HepG2 (cell line): ENCODE measurements around the gene EEFSEC. TPM values are rescaled to one million over a fixed set of nuclear protein-coding genes. Genes with fewer than 3 reads are reported as not detected.

ENCODE experiments used
- ATAC-seq: fragments of 200-7000 bp; cut with Tn5 transposase; 3 replicates; pipeline ENCODE4 v1.9.1; 2020; ENCODE audit warnings: mild to moderate bottlenecking, moderate library complexity
- BruUV-seq: library from RNA; stranded (reverse); fragments of 400-500 nt; replicated peaks from 2 replicates; lab custom pipeline; 2021; lab: Mats Ljungman, UMichigan
- CTCF ChIA-PET: fragments of 300-600 bp; formaldehyde crosslinking; extraction: SDS; loops from one replicate; lab custom pipeline; 2021; ENCODE audit warnings: low total read pairs, inconsistent platforms, low intra/inter-chr PET ratio; lab: Yijun Ruan, JAX
- POLR2A ChIA-PET: fragments of 350-600 bp; sonication (Branson Sonifier 250); formaldehyde crosslinking; loops from one replicate; lab custom pipeline; 2020; ENCODE audit warnings: antibody characterized with exemption, inconsistent platforms; lab: Yijun Ruan, JAX
- DNase-seq: peaks from one replicate; pipeline ENCODE4 v3.0.0-alpha.2; 2015; ENCODE audit warnings: low spot score
- FAIRE-seq: peaks from 3 replicates; lab custom pipeline; 2011; peaks lifted over from hg19 to GRCh38; lab: Jason Lieb, UNC
- H2AFZ ChIP-seq: one replicate; pipeline ENCODE4 v1.6.1; 2011; ENCODE audit warnings: low read length, inconsistent platforms
- H3K27ac ChIP-seq: fragments of 300-600 bp; 3 replicates; pipeline ENCODE4 v1.8.0; 2011; ENCODE audit warnings: mixed run types, mild to moderate bottlenecking, mixed read lengths, low read length, inconsistent platforms; ENCODE audit not compliant: insufficient read depth; ENCODE audit errors: extremely low read length
- H3K27me3 ChIP-seq, 2 experiments: fragments of 200-600 bp in 1 of 2; 2 replicates in 1 of 2; 3 replicates in 1 of 2; pipeline versions ENCODE4 v1.6.0 to v1.8.0; 2011; ENCODE audit warnings: low read length in 2 of 2, mild to moderate bottlenecking in 2 of 2, moderate library complexity in 2 of 2, inconsistent platforms in 1 of 2; ENCODE audit not compliant: insufficient read depth in 2 of 2, control insufficient read depth in 1 of 2
- H3K36me3 ChIP-seq, 2 experiments: fragments of 200-600 bp in 1 of 2; replicated peaks in 1 of 2; 2 replicates in 1 of 2; 3 replicates in 1 of 2; pipeline versions ENCODE4 v1.5.1 to v1.8.0; 2011; ENCODE audit warnings: low read length in 2 of 2, inconsistent platforms in 1 of 2; ENCODE audit not compliant: insufficient read depth in 2 of 2, control insufficient read depth in 1 of 2
- H3K4me1 ChIP-seq: 2 replicates; pipeline ENCODE4 v1.5.1; 2012; ENCODE audit warnings: low read length, inconsistent platforms; ENCODE audit not compliant: insufficient read depth
- H3K4me2 ChIP-seq: 2 replicates; pipeline ENCODE4 v1.6.0; 2011; ENCODE audit warnings: low read depth, low read length, inconsistent platforms
- H3K4me3 ChIP-seq, 3 experiments: fragments of 200-600 bp in 1 of 3; sonication (generic), shearing (Covaris generic) in 1 of 3; replicated peaks in 1 of 3; 2 replicates each; pipeline ENCODE4 v1.5.1; 2011 to 2016; ENCODE audit warnings: low read length in 3 of 3, inconsistent platforms in 2 of 3, low read depth in 2 of 3, mild to moderate bottlenecking in 2 of 3, control low read depth in 1 of 3, mixed read lengths in 1 of 3; ENCODE audit not compliant: insufficient read depth in 1 of 3
- H3K79me2 ChIP-seq: one replicate; pipeline ENCODE4 v1.6.1; 2011; ENCODE audit warnings: low read length, inconsistent platforms; ENCODE audit not compliant: insufficient read depth
- H3K9ac ChIP-seq: 2 replicates; pipeline ENCODE4 v1.6.0; 2011; ENCODE audit warnings: mild to moderate bottlenecking, low read depth, low read length, inconsistent platforms; ENCODE audit not compliant: insufficient read depth
- H3K9me3 ChIP-seq: 2 replicates; pipeline ENCODE4 v1.5.1; 2012; ENCODE audit warnings: mild to moderate bottlenecking, low read length
- H4K20me1 ChIP-seq: 2 replicates; pipeline ENCODE4 v1.6.0; 2011; ENCODE audit warnings: inconsistent platforms, mild to moderate bottlenecking, low read length, moderate library complexity; ENCODE audit not compliant: insufficient read depth
- BCL3 ChIP-seq: sonication (generic); formaldehyde crosslinking; IDR thresholded peaks from 2 replicates; pipeline ENCODE4 v1.5.1; 2020; ENCODE audit warnings: mild to moderate bottlenecking, missing genetic modification reagents, moderate library complexity
- LBX2 ChIP-seq: sonication (generic); formaldehyde crosslinking; IDR thresholded peaks from 2 replicates; pipeline ENCODE4 v1.5.0; 2020; ENCODE audit warnings: missing genetic modification reagents, mild to moderate bottlenecking, borderline replicate concordance
- MEF2D ChIP-seq: sonication (generic); formaldehyde crosslinking; IDR thresholded peaks from 2 replicates; pipeline ENCODE4 v1.5.1; 2020; ENCODE audit warnings: mild to moderate bottlenecking, missing genetic modification reagents
- TFDP2 ChIP-seq: sonication (generic); formaldehyde crosslinking; IDR thresholded peaks from 2 replicates; pipeline ENCODE4 v1.4.0; 2020; ENCODE audit warnings: missing genetic modification reagents
- ZBTB1 ChIP-seq: sonication (generic); formaldehyde crosslinking; IDR thresholded peaks from 2 replicates; pipeline ENCODE4 v1.4.0; 2020; ENCODE audit warnings: missing genetic modification reagents, borderline replicate concordance
- ZBTB21 ChIP-seq: sonication (generic); formaldehyde crosslinking; IDR thresholded peaks from 2 replicates; pipeline ENCODE4 v1.4.0; 2020; ENCODE audit warnings: missing genetic modification reagents
- ZNF354B ChIP-seq: sonication (generic); formaldehyde crosslinking; IDR thresholded peaks from 2 replicates; pipeline ENCODE4 v1.8.0; 2022; ENCODE audit warnings: mild to moderate bottlenecking, missing genetic modification reagents
- ZSCAN21 ChIP-seq: sonication (generic); formaldehyde crosslinking; IDR thresholded peaks from 2 replicates; pipeline ENCODE4 v1.8.0; 2022; ENCODE audit warnings: mild to moderate bottlenecking, missing genetic modification reagents, moderate library complexity, borderline replicate concordance
- WGBS: methylation state at CpG from one replicate; pipeline ENCODE4 v1.1.6; 2017; ENCODE audit warnings: low lambda C conversion rate; 5-methylcytosine and 5-hydroxymethylcytosine counted together
- in situ Hi-C: cut with HindIII; loops from 2 replicates; pipeline ENCODE4 v1.10.0; 2017; ENCODE audit warnings: low pct_unique_long_range_greater_than_20kb; ENCODE audit not compliant: extremely low pct_ligation_motif_present
- intact Hi-C: fragments of 100-400 bp; cut with micrococcal nuclease; formaldehyde crosslinking; loops from one replicate; pipeline ENCODE4 v1.10.0; 2022; ENCODE audit not compliant: unreplicated experiment
- polyA plus RNA-seq, 8 experiments: library from polyadenylated mRNA; depleted of rRNA in 3 of 8; stranded (reverse) in 7 of 8; unstranded in 1 of 8; fragments of >200 nt; fragmentation: Illumina TruSeq in 4 of 8; extraction: Trizol in 4 of 8; gene quantifications; 2 replicates each; pipeline versions ENCODE4 v1.2.1 to v1.2.3, GENCODE V29; 2011 to 2016; ENCODE audit warnings: low read depth in 4 of 8, missing spikeins in 1 of 8, mixed read lengths in 1 of 8; ENCODE audit not compliant: insufficient read depth in 1 of 8
- total RNA-seq, 5 experiments: library from RNA; depleted of rRNA; stranded (reverse); fragments of >200 nt; fragmentation: Illumina TruSeq; extraction: Trizol; gene quantifications; 2 replicates each; pipeline ENCODE4 v1.2.3, GENCODE V29; 2016; ENCODE audit warnings: low read depth in 1 of 5

Gene EEFSEC
- total and polyA plus RNA-seq, 2 of the 13 experiments (the other 11 are each of a cell fraction or from before 2014, with no cell fraction given), result 6.4 to 24.2 TPM

GRCh38 chr3:128193168-128193567, 39.9 kb downstream of the EEFSEC start (continued):
- TF ChIP-seq BCL3 (no peak), ZBTB21 (CRISPR knock-in tag) (no peak), TFDP2 (CRISPR knock-in tag) (no peak)

- no peak for ATAC-seq
- Histone ChIP-seq H3K4me2 (no peak overlapping the region), H4K20me1 (no peaks in the 10 kb centered on the region; the same call in 1 of the 2 replicates), H3K27me3 (no peaks in the 10 kb centered on the region), H3K36me3 (peaks cover 3 to 13% of the 10 kb centered on the region in 2 experiments; a peak in 2 of 5 replicates), H2AFZ (no peak overlapping the region), H3K9me3 (no peaks in the 10 kb centered on the region), H3K4me1 (peaks cover 32% of the 10 kb centered on the region), H3K79me2 (peaks cover 10% of the 10 kb centered on the region), H3K4me3 (no peak overlapping the region), H3K9ac (no peak overlapping the region), H3K27ac (no peak overlapping the region)
- no peak for DNase-seq
- intact Hi-C loops, result no loop called here
- CTCF ChIA-PET, result no interaction called here
- TF ChIP-seq ZBTB1 (CRISPR knock-in tag) (no peak), MEF2D (CRISPR knock-in tag) (no peak), ZNF354B (CRISPR knock-in tag) (no peak), LBX2 (CRISPR knock-in tag) (no peak), ZSCAN21 (CRISPR knock-in tag) (no peak)
- no TSS peak for BruUV-seq
- in situ Hi-C loops, result no loop called here
- WGBS, result 93% methylated on average over 4 of the region's 4 CpGs
- FAIRE-seq, result no peak
- POLR2A ChIA-PET, result no interaction called here
Measured at GRCh38 chr3:128194843-128195242, 41.6 kb downstream of the EEFSEC start.
